Pancreas (tissue), 10 donors: ENCODE measurements around the gene BBX. TPM values are rescaled to one million over a fixed set of nuclear protein-coding genes. Genes with fewer than 3 reads are reported as not detected.

Experiments used
- ATAC-seq, 4 donors: fragments of 200-7000 bp; cut with Tn5 transposase; one replicate each; pipeline versions ENCODE4 v1.8.0 to v1.9.1; 2020; ENCODE audit warnings: mild to moderate bottlenecking in 4 of 4, moderate library complexity in 4 of 4
- DNase-seq, 6 donors: peaks; one replicate each; pipeline ENCODE4 v3.0.0-alpha.2; 2020
- FAIRE-seq: peaks from 2 replicates; lab custom pipeline; 2012; peaks lifted over from hg19 to GRCh38; lab: Jason Lieb, UNC
- H3K27ac ChIP-seq, 4 donors: fragments of 200-600 bp; sonication (generic); 1 replicate in 3 of 4; 2 replicates in 1 of 4; pipeline versions ENCODE4 v1.5.0 to v1.8.0; 2020
- H3K27me3 ChIP-seq, 4 donors: fragments of 200-600 bp; one replicate each; pipeline ENCODE4 v1.8.0; 2021
- H3K36me3 ChIP-seq, 3 donors: fragments of 200-600 bp; sonication (generic) in 1 of 3; one replicate each; pipeline versions ENCODE4 v1.5.0 to v1.8.0; 2020 to 2021
- H3K4me1 ChIP-seq, 3 donors: fragments of 200-600 bp; one replicate each; pipeline ENCODE4 v1.8.0; 2021
- H3K4me3 ChIP-seq, 4 donors: fragments of 200-600 bp; sonication (generic) in 2 of 4; one replicate each; pipeline versions ENCODE4 v1.5.0 to v1.8.0; 2020 to 2021
- H3K9me3 ChIP-seq, 4 donors: fragments of 200-600 bp; one replicate each; pipeline ENCODE4 v1.8.0; 2021
- CTCF ChIP-seq, 4 donors: fragments of 200-600 bp; sonication (generic) in 3 of 4; IDR thresholded peaks; one replicate each; pipeline versions ENCODE4 v1.5.0 to v1.8.0; 2021; ENCODE audit warnings: antibody characterized with exemption in 4 of 4
- WGBS, 2 donors: extraction: QIAGEN DNeasy Blood & Tissue Kit; methylation state at CpG; one replicate each; pipeline ENCODE4 v1.1.7; 2013; 5-methylcytosine and 5-hydroxymethylcytosine counted together
- intact Hi-C, 3 donors: fragments of 100-400 bp; cut with DNase I; formaldehyde crosslinking; loops; one replicate each; pipeline versions ENCODE4 v1.11.1 to v1.14.2; 2022
- polyA plus RNA-seq, 2 donors: library from polyadenylated mRNA; stranded (reverse); fragments of 200-250 nt; gene quantifications; one replicate each; pipeline ENCODE4 v1.2.3, GENCODE V29; 2013
- total RNA-seq, 6 donors: library from RNA; stranded (reverse); fragmentation: NEBNext Ultra II Directional in 4 of 6; extraction: Animal tissue kit (Norgen Biotek cat#: 25700) in 4 of 6; gene quantifications; one replicate each; pipeline versions ENCODE4 v1.2.1 to v1.2.4, GENCODE V29; 2021 to 2023
- donor health status: healthy with polysubstance abuse.
- donor health status: DM: no; HTN: no; CAD: no; lungs with moderate emphysema.
- donor health status: DM: no; HTN: no; CAD: no.
- donor health status: control.
- donor health status: control.
- donor health status: Bipolar disorder and iron deficiency.
- donor health status: DM: yes; HTN: yes; CAD: no.
- donor health status: DM: no; HTN: no; CAD: no.
- donor health status: DM: no; HTN: no; CAD: no.
- donor health status: DM: yes; HTN: yes; CAD: no.

The BBX gene
- total and polyA plus RNA-seq, 8 donors = 3.9 to 43.8 (median 19.8) TPM

- ATAC-seq (no peak), DNase-seq (no peak), FAIRE-seq (no peak)
- H3K4me3 ChIP-seq = no peak overlapping the region
- H3K9me3 ChIP-seq = no peaks in the 10 kb centered on the region
- intact Hi-C loops = no loop called here
- WGBS, 2 donors = 92 to 97% methylated on average over 3 of the region's 3 CpGs
- peaks cover 0 to 4% (median 0%) of the 10 kb centered on the region in 3 donors for H3K36me3 ChIP-seq
- no peaks in the 10 kb centered on the region for H3K4me1 ChIP-seq
- no peaks in the 10 kb centered on the region for H3K27me3 ChIP-seq
- TF ChIP-seq CTCF (IDR thresholded peaks at IDR 0.05) = no peak
- H3K27ac ChIP-seq = no peak overlapping the region
These were observed 247.1 kb downstream of the BBX start for GRCh38 chr3:107769882-107770281.

GRCh38 chr3:107772016-107772415 lies 249.3 kb downstream of the BBX start:
- intact Hi-C loops = no loop called here
- WGBS, 2 donors = 80 to 84% methylated on average over 6 of the region's 6 CpGs
- H3K4me3 ChIP-seq = no peak overlapping the region
- peaks cover 0 to 4% (median 0%) of the 10 kb centered on the region in 3 donors for H3K36me3 ChIP-seq
- no peak for DNase-seq
- TF ChIP-seq CTCF (IDR thresholded peaks at IDR 0.05) = no peak
- no peak overlapping the region for H3K27ac ChIP-seq
- no peak for ATAC-seq
- H3K9me3 ChIP-seq = no peaks in the 10 kb centered on the region
- FAIRE-seq = no peak
- no peaks in the 10 kb centered on the region for H3K4me1 ChIP-seq
- H3K27me3 ChIP-seq = no peaks in the 10 kb centered on the region

GRCh38 chr3:107775974-107776373 lies 253.2 kb downstream of the BBX start:
- no peak for ATAC-seq
- no peaks in the 10 kb centered on the region for H3K27me3 ChIP-seq
- intact Hi-C loops = no loop called here
- H3K27ac ChIP-seq = no peak overlapping the region
- 93 to 96% methylated on average over 1 of the region's 1 CpG for WGBS, 2 donors
- DNase-seq = no peak
- FAIRE-seq = no peak
- H3K9me3 ChIP-seq = no peaks in the 10 kb centered on the region
- no peak for TF ChIP-seq CTCF (IDR thresholded peaks at IDR 0.05)
- peaks cover 0 to 20% (median 0%) of the 10 kb centered on the region in 3 donors for H3K36me3 ChIP-seq
- H3K4me3 ChIP-seq = no peak overlapping the region
- no peaks in the 10 kb centered on the region for H3K4me1 ChIP-seq

- TF ChIP-seq CTCF (IDR thresholded peaks at IDR 0.05) = no peak
- Histone ChIP-seq H3K27ac (no peak overlapping the region), H3K4me3 (no peak overlapping the region), H3K4me1 (no peaks in the 10 kb centered on the region), H3K27me3 (no peaks in the 10 kb centered on the region), H3K9me3 (no peaks in the 10 kb centered on the region), H3K36me3 (peaks cover 0 to 16% (median 0%) of the 10 kb centered on the region in 3 donors)
- FAIRE-seq = no peak
- no peak for ATAC-seq
- 93 to 98% methylated on average over 1 of the region's 1 CpG for WGBS, 2 donors
- DNase-seq = no peak
- intact Hi-C loops = no loop called here
These were observed 258.5 kb downstream of the BBX start for GRCh38 chr3:107781253-107781652.

- no peak for DNase-seq
- no peaks in the 10 kb centered on the region for H3K9me3 ChIP-seq
- FAIRE-seq = no peak
- WGBS, 2 donors = 94% methylated on average over 2 of the region's 2 CpGs
- ATAC-seq = no peak
- no peak overlapping the region for H3K27ac ChIP-seq
- H3K4me3 ChIP-seq = no peak overlapping the region
- TF ChIP-seq CTCF (IDR thresholded peaks at IDR 0.05) = no peak
- peaks cover 0 to 16% (median 0%) of the 10 kb centered on the region in 3 donors for H3K36me3 ChIP-seq
- H3K4me1 ChIP-seq = no peaks in the 10 kb centered on the region
- intact Hi-C loops = no loop called here
- H3K27me3 ChIP-seq = no peaks in the 10 kb centered on the region
These were observed 259.3 kb downstream of the BBX start for GRCh38 chr3:107782054-107782453.
